Mesenchymal stem cell (in vitro differentiated cells and primary cell): ENCODE results near the gene DDX31.

Experiments
- DNase-seq: peaks from one replicate; pipeline ENCODE4 v3.0.0-alpha.2; 2013
- H2AFZ ChIP-seq: one replicate; pipeline ENCODE4 v1.6.1; 2013; ENCODE audit warnings: low read depth, mild to moderate bottlenecking, control low read depth, inconsistent platforms, low read length, moderate library complexity
- H2AK5ac ChIP-seq: 2 replicates; pipeline ENCODE4 v1.6.1; 2013; ENCODE audit warnings: low read length, moderate library complexity, mild to moderate bottlenecking, inconsistent platforms; ENCODE audit not compliant: severe bottlenecking
- H2BK120ac ChIP-seq: one replicate; pipeline ENCODE4 v1.6.1; 2013; ENCODE audit warnings: low read depth, mild to moderate bottlenecking, inconsistent platforms, low read length, moderate library complexity
- H2BK12ac ChIP-seq, 2 experiments: one replicate each; pipeline ENCODE4 v1.6.1; 2013; ENCODE audit warnings: inconsistent platforms in 2 of 2, low read length in 2 of 2, mild to moderate bottlenecking in 2 of 2, moderate library complexity in 2 of 2, control low read depth in 1 of 2
- H2BK15ac ChIP-seq: one replicate; pipeline ENCODE4 v1.6.1; 2013; ENCODE audit warnings: mild to moderate bottlenecking, low read depth, inconsistent platforms; ENCODE audit not compliant: poor library complexity, severe bottlenecking
- H2BK5ac ChIP-seq: 2 replicates; pipeline ENCODE4 v1.6.1; 2013; ENCODE audit warnings: low read depth, mild to moderate bottlenecking, low read length, control low read depth, inconsistent platforms; ENCODE audit not compliant: poor library complexity, severe bottlenecking
- H3K14ac ChIP-seq, 2 experiments: one replicate each; pipeline ENCODE4 v1.6.1; 2013; ENCODE audit warnings: inconsistent platforms in 2 of 2, low read length in 2 of 2, control low read depth in 1 of 2, mild to moderate bottlenecking in 1 of 2, moderate library complexity in 1 of 2
- H3K18ac ChIP-seq, 2 experiments: one replicate each; pipeline ENCODE4 v1.6.1; 2013; ENCODE audit warnings: inconsistent platforms in 2 of 2, low read length in 2 of 2, control low read depth in 1 of 2, low read depth in 1 of 2, mild to moderate bottlenecking in 1 of 2
- H3K23ac ChIP-seq, 2 experiments: one replicate each; pipeline ENCODE4 v1.6.1; 2013; ENCODE audit warnings: inconsistent platforms in 2 of 2, low read length in 2 of 2, mild to moderate bottlenecking in 2 of 2, moderate library complexity in 2 of 2, control low read depth in 1 of 2
- H3K27ac ChIP-seq: 2 replicates; pipeline ENCODE4 v1.5.1; 2013; ENCODE audit warnings: mild to moderate bottlenecking, moderate library complexity, low read length, control low read depth, inconsistent platforms; ENCODE audit not compliant: poor library complexity, severe bottlenecking
- H3K27me3 ChIP-seq, 2 experiments: 2 replicates each; pipeline versions ENCODE4 v1.6.1 to v1.7.0; 2013; ENCODE audit warnings: low read length in 2 of 2, mild to moderate bottlenecking in 2 of 2, moderate library complexity in 2 of 2, control low read depth in 1 of 2, inconsistent platforms in 1 of 2; ENCODE audit not compliant: control insufficient read depth in 1 of 2, insufficient read depth in 1 of 2
- H3K36me3 ChIP-seq, 2 experiments: 2 replicates each; pipeline versions ENCODE4 v1.6.1 to v1.7.0; 2013; ENCODE audit warnings: low read length in 2 of 2, control low read depth in 1 of 2, inconsistent platforms in 1 of 2, low read depth in 1 of 2, mild to moderate bottlenecking in 1 of 2; ENCODE audit not compliant: insufficient read depth in 2 of 2, control insufficient read depth in 1 of 2
- H3K4ac ChIP-seq, 2 experiments: one replicate each; pipeline ENCODE4 v1.6.1; 2013; ENCODE audit warnings: inconsistent platforms in 2 of 2, low read length in 2 of 2, mild to moderate bottlenecking in 2 of 2, moderate library complexity in 2 of 2, control low read depth in 1 of 2, low read depth in 1 of 2
- H3K4me1 ChIP-seq: 2 replicates; pipeline ENCODE4 v1.6.1; 2013; ENCODE audit warnings: low read depth, low read length, control low read depth; ENCODE audit not compliant: control insufficient read depth, insufficient read depth
- H3K4me2 ChIP-seq: 2 replicates; pipeline ENCODE4 v1.6.1; 2013; ENCODE audit warnings: low read length, mild to moderate bottlenecking, inconsistent platforms; ENCODE audit not compliant: poor library complexity, severe bottlenecking
- H3K4me3 ChIP-seq, 2 experiments: 2 replicates each; pipeline versions ENCODE4 v1.5.1 to v1.7.0; 2013; ENCODE audit warnings: low read length in 2 of 2, mild to moderate bottlenecking in 2 of 2, control low read depth in 1 of 2, low read depth in 1 of 2; ENCODE audit not compliant: insufficient read depth in 1 of 2
- H3K79me1 ChIP-seq: replicated peaks from 2 replicates; pipeline ENCODE4 v1.6.1; 2013; ENCODE audit warnings: mild to moderate bottlenecking, control low read depth, low read length, inconsistent platforms; ENCODE audit not compliant: poor library complexity, severe bottlenecking
- H3K9ac ChIP-seq: 2 replicates; pipeline ENCODE4 v1.7.0; 2013; ENCODE audit warnings: mild to moderate bottlenecking, low read length, moderate library complexity
- H3K9me3 ChIP-seq: 2 replicates; pipeline ENCODE4 v1.7.0; 2013; ENCODE audit warnings: mild to moderate bottlenecking, low read length; ENCODE audit not compliant: control insufficient read depth
- H4K8ac ChIP-seq: one replicate; pipeline ENCODE4 v1.6.1; 2013; ENCODE audit warnings: inconsistent platforms, mild to moderate bottlenecking, low read length, moderate library complexity
- H4K91ac ChIP-seq: one replicate; pipeline ENCODE4 v1.6.1; 2013; ENCODE audit warnings: mild to moderate bottlenecking, low read length, inconsistent platforms
- WGBS: methylation state at CpG from one replicate; pipeline ENCODE4 v1.1.7; 2013; ENCODE audit warnings: mixed read lengths; 5-methylcytosine and 5-hydroxymethylcytosine counted together

Gene DDX31

DNA sequence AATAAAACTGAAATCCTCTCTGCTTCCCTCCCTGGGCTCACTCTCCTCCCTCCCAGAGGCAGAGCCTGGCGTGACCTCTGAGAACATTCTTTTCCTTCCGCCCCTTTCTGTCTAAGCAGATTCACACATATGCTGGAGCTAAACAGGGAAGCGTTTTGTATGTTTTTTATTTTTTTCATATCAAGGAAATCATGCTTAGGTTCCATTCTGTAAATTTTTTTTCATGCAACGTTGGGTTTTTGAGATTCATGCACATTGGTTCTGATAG is 107.5 kb downstream of the DDX31 start:
- no peak overlapping the region for H3K4ac ChIP-seq
- no peak overlapping the region for H4K91ac ChIP-seq
- H2BK15ac ChIP-seq: no peak overlapping the region
- no CpG with 5 or more reads among the region's 4 CpGs for WGBS
- H3K4me2 ChIP-seq: no peak overlapping the region
- no peak overlapping the region for H3K14ac ChIP-seq
- peaks cover 1% of the 10 kb centered on the region for H3K4me1 ChIP-seq
- no peak overlapping the region for H2AK5ac ChIP-seq
- H3K23ac ChIP-seq: no peak overlapping the region
- no peak overlapping the region for H3K18ac ChIP-seq
- H3K79me1 ChIP-seq: no peaks in the 10 kb centered on the region
- no peak overlapping the region for H4K8ac ChIP-seq
- H3K36me3 ChIP-seq: no peaks in the 10 kb centered on the region
- peaks cover 55 to 75% of the 10 kb centered on the region in 2 experiments for H3K27me3 ChIP-seq
- no peak overlapping the region for H2AFZ ChIP-seq
- no peak for DNase-seq
- H3K9me3 ChIP-seq: no peaks in the 10 kb centered on the region
- H2BK120ac ChIP-seq: no peak overlapping the region
- no peak overlapping the region for H2BK12ac ChIP-seq
- no peak overlapping the region for H3K27ac ChIP-seq
- H3K4me3 ChIP-seq: no peak overlapping the region
- H2BK5ac ChIP-seq: no peak overlapping the region
- H3K9ac ChIP-seq: no peak overlapping the region

DNA sequence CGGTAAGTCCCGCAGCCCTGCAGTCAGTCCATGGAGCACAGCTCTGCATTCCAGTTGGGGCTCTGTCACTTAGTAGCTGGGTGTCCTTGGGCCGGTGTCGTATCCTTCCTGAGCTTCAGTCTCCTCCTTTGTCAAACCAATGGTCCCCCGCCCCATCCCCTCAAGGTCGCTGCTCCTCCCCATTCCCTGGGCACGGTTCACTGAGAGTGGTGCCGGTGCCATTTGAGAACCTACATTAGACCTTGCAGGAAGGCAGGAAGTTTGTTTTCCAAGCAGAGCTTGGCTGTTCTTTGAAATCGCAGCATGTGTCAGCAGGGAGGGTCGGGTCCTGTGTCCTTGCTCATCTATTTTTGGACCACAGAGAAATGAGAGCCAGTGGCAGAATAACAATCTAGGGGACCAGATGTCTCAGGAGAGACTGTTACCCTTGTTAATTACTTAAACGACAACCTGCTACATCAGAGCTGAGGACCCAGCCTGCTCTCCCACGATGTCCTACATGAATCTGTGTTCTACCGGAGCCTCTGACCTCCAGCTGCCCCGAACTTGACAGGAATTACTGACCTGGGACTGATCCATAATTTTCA is 109.1 kb downstream of the DDX31 start:
- DNase-seq: no peak
- Histone ChIP-seq H3K9ac (no peak overlapping the region), H3K27me3 (peaks cover 50 to 76% of the 10 kb centered on the region in 2 experiments), H3K4me3 (no peak overlapping the region), H3K4me1 (peaks cover 1% of the 10 kb centered on the region), H3K14ac (no peak overlapping the region), H4K8ac (no peak overlapping the region), H3K79me1 (no peaks in the 10 kb centered on the region), H3K4ac (no peak overlapping the region), H2BK12ac (no peak overlapping the region), H2BK15ac (no peak overlapping the region), H3K27ac (no peak overlapping the region), H2BK120ac (no peak overlapping the region), H3K9me3 (no peaks in the 10 kb centered on the region), H3K4me2 (no peak overlapping the region), H2AFZ (no peak overlapping the region), H3K18ac (no peak overlapping the region), H2AK5ac (no peak overlapping the region), H4K91ac (no peak overlapping the region), H3K23ac (no peak overlapping the region), H2BK5ac (no peak overlapping the region), H3K36me3 (no peaks in the 10 kb centered on the region)
- WGBS: 71% methylated on average over 14 of the region's 14 CpGs

DNA sequence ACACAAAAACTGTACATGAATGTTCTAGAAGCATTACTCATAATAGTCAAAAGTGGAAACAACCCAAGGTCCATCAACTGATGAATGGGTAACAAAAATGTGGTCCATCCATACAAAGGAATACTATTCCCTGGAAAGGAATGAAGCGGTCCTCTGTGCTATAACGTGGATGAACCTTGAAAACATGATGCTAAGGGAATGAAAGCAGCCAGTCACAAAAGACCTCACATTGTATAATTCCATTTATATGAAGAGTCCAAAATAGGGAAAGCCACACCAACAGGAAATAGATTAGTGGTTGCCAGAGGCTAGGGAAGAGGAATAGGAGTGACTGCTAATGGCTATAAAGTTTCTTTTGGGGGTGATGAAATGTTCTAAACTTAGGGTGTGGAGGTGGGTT is 110.1 kb downstream of the DDX31 start:
- Histone ChIP-seq H3K4me2 (no peak overlapping the region), H2AFZ (no peak overlapping the region), H3K4me1 (peaks cover 1% of the 10 kb centered on the region), H3K36me3 (no peaks in the 10 kb centered on the region), H2BK12ac (no peak overlapping the region), H3K18ac (no peak overlapping the region), H3K9ac (no peak overlapping the region), H3K9me3 (peaks cover 4% of the 10 kb centered on the region), H4K8ac (no peak overlapping the region), H2BK5ac (no peak overlapping the region), H4K91ac (no peak overlapping the region), H3K14ac (no peak overlapping the region), H3K23ac (no peak overlapping the region), H2BK15ac (no peak overlapping the region), H3K4ac (no peak overlapping the region), H3K4me3 (no peak overlapping the region), H3K79me1 (no peaks in the 10 kb centered on the region), H3K27me3 (peaks cover 51 to 80% of the 10 kb centered on the region in 2 experiments), H2BK120ac (no peak overlapping the region), H3K27ac (no peak overlapping the region), H2AK5ac (no peak overlapping the region)
- WGBS: 80% methylated on average over 1 of the region's 2 CpGs
- DNase-seq: no peak

DNA sequence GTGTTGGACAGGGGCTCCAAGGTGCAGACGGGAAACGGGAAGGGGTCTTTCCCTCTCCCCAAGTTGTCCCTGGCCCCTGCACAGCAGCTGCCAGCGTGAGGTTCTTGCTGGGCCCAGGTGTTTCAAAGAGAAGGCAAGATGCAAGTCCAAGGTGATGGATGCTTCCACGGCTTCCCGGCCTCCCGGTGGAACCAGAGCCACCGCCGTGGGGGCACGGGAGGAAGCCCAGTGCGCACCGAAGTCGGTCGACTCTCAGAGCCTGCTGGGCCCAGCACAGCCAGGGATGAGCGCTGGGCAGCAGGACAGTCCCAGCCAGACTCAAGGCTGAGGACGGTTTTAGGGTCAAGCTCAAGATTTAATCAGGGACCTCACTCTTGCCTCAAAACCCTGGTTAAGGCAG is 112.6 kb downstream of the DDX31 start:
- H4K91ac ChIP-seq: no peak overlapping the region
- WGBS: 94% methylated on average over 15 of the region's 15 CpGs
- H3K27me3 ChIP-seq: peaks cover 42 to 81% of the 10 kb centered on the region in 2 experiments
- no peak overlapping the region for H2BK5ac ChIP-seq
- no peak overlapping the region for H2BK12ac ChIP-seq
- H3K36me3 ChIP-seq: no peaks in the 10 kb centered on the region
- no peak for DNase-seq
- H2AFZ ChIP-seq: no peak overlapping the region
- H2BK120ac ChIP-seq: no peak overlapping the region
- H3K23ac ChIP-seq: no peak overlapping the region
- H3K18ac ChIP-seq: no peak overlapping the region
- H3K4me3 ChIP-seq: no peak overlapping the region
- H3K27ac ChIP-seq: no peak overlapping the region
- H3K4ac ChIP-seq: no peak overlapping the region
- H3K14ac ChIP-seq: no peak overlapping the region
- H3K79me1 ChIP-seq: no peaks in the 10 kb centered on the region
- H3K4me2 ChIP-seq: no peak overlapping the region
- H4K8ac ChIP-seq: no peak overlapping the region
- H3K9ac ChIP-seq: no peak overlapping the region
- no peak overlapping the region for H2AK5ac ChIP-seq
- H2BK15ac ChIP-seq: no peak overlapping the region
- peaks cover 1% of the 10 kb centered on the region for H3K4me1 ChIP-seq
- H3K9me3 ChIP-seq: peaks cover 4% of the 10 kb centered on the region
